ENCODE measurements around the gene METTL18.
A peak's percentile ranks its signal among the peaks of the same experiment; 100 is the strongest.

METTL18 gene

GRCh38 chr1:169804941-169805340, 10.2 kb upstream of the METTL18 start:
- Mint-ChIP-seq H3K36me3 (ENCODE audit: low read depth) (peaks cover 38% of the 10 kb centered on the region), H3K4me1 (no peaks in the 10 kb centered on the region), H3K27me3 (no peaks in the 10 kb centered on the region), H3K9me3 (no peaks in the 10 kb centered on the region), H3K27ac (no peak overlapping the region), H3K4me3 (no peak overlapping the region)
- DNase-seq (no peak), ATAC-seq (no peak)

GRCh38 chr1:169802888-169803287, 8.2 kb upstream of the METTL18 start:
- H3K9me3 Mint-ChIP-seq = no peaks in the 10 kb centered on the region
- H3K4me1 Mint-ChIP-seq = peaks cover 2% of the 10 kb centered on the region
- H3K27me3 Mint-ChIP-seq = no peaks in the 10 kb centered on the region
- peaks cover 39% of the 10 kb centered on the region for H3K36me3 Mint-ChIP-seq (ENCODE audit: low read depth)
- ATAC-seq (no peak), DNase-seq (no peak)
- H3K4me3 Mint-ChIP-seq = no peak overlapping the region
- H3K27ac Mint-ChIP-seq = no peak overlapping the region

- DNase-seq (no peak), ATAC-seq (no peak)
- Mint-ChIP-seq H3K4me1 (peaks cover 42% of the 10 kb centered on the region), H3K27ac (no peak overlapping the region), H3K36me3 (ENCODE audit: low read depth) (peaks cover 40% of the 10 kb centered on the region), H3K27me3 (no peaks in the 10 kb centered on the region), H3K4me3 (no peak overlapping the region), H3K9me3 (no peaks in the 10 kb centered on the region)
Measured at GRCh38 chr1:169797281-169797680, 2.6 kb upstream of the METTL18 start.

- peak overlapping the region; percentile 98 for H3K4me3 Mint-ChIP-seq
- ATAC-seq = no peak
- H3K27me3 Mint-ChIP-seq = no peaks in the 10 kb centered on the region
- no peak for DNase-seq
- H3K9me3 Mint-ChIP-seq = no peaks in the 10 kb centered on the region
- H3K4me1 Mint-ChIP-seq = peaks cover 50% of the 10 kb centered on the region
- H3K36me3 Mint-ChIP-seq (ENCODE audit: low read depth) = peaks cover 40% of the 10 kb centered on the region
- H3K27ac Mint-ChIP-seq = peak overlapping the region; percentile 24
Measured at GRCh38 chr1:169796274-169796810, 1.6 kb upstream of the METTL18 start.

- ATAC-seq (no peak), DNase-seq (no peak)
- Mint-ChIP-seq H3K27ac (peak overlapping the region; percentile 98), H3K36me3 (ENCODE audit: low read depth) (peaks cover 40% of the 10 kb centered on the region), H3K27me3 (no peaks in the 10 kb centered on the region), H3K4me1 (peaks cover 50% of the 10 kb centered on the region), H3K9me3 (no peaks in the 10 kb centered on the region), H3K4me3 (peak overlapping the region; percentile 98)
Measured at GRCh38 chr1:169795687-169796086, 980 bp upstream of the METTL18 start.

- peak overlapping the region; percentile 98 for H3K27ac Mint-ChIP-seq
- no peak for DNase-seq
- peaks cover 35% of the 10 kb centered on the region for H3K36me3 Mint-ChIP-seq (ENCODE audit: low read depth)
- no peaks in the 10 kb centered on the region for H3K9me3 Mint-ChIP-seq
- H3K4me3 Mint-ChIP-seq = peak overlapping the region; percentile 98
- H3K4me1 Mint-ChIP-seq = peaks cover 49% of the 10 kb centered on the region
- no peaks in the 10 kb centered on the region for H3K27me3 Mint-ChIP-seq
- ATAC-seq = no peak
Measured at GRCh38 chr1:169793730-169794129, 977 bp downstream of the METTL18 start.

- Mint-ChIP-seq H3K4me3 (no peak overlapping the region), H3K36me3 (ENCODE audit: low read depth) (peaks cover 10% of the 10 kb centered on the region), H3K27me3 (peaks cover 26% of the 10 kb centered on the region), H3K4me1 (peaks cover 18% of the 10 kb centered on the region), H3K9me3 (no peaks in the 10 kb centered on the region), H3K27ac (no peak overlapping the region)
- no peak for ATAC-seq
- no peak for DNase-seq
Measured at GRCh38 chr1:169788402-169788801, 6.3 kb downstream of the METTL18 start.

- peaks cover 32% of the 10 kb centered on the region for H3K27me3 Mint-ChIP-seq
Measured at GRCh38 chr1:169786974-169787373, 7.7 kb downstream of the METTL18 start.

GRCh38 chr1:169785267-169785666, 9.4 kb downstream of the METTL18 start:
- H3K27me3 Mint-ChIP-seq = peaks cover 32% of the 10 kb centered on the region

More at GRCh38 chr1:169786974-169787373, 7.7 kb downstream of the METTL18 start:
- Mint-ChIP-seq H3K27ac (no peak overlapping the region), H3K4me3 (no peak overlapping the region), H3K36me3 (ENCODE audit: low read depth) (peaks cover 3% of the 10 kb centered on the region), H3K4me1 (peaks cover 5% of the 10 kb centered on the region), H3K9me3 (no peaks in the 10 kb centered on the region)
- no peak for DNase-seq
- ATAC-seq = no peak

GRCh38 chr1:169784102-169784501, 10.6 kb downstream of the METTL18 start:
- ATAC-seq (peak; percentile 40), DNase-seq (no peak)
- no peak overlapping the region for H3K4me3 Mint-ChIP-seq
- H3K27ac Mint-ChIP-seq = no peak overlapping the region
- H3K9me3 Mint-ChIP-seq = no peaks in the 10 kb centered on the region
- peaks cover 32% of the 10 kb centered on the region for H3K27me3 Mint-ChIP-seq
- no peaks in the 10 kb centered on the region for H3K4me1 Mint-ChIP-seq
- no peaks in the 10 kb centered on the region for H3K36me3 Mint-ChIP-seq (ENCODE audit: low read depth)

More at GRCh38 chr1:169785267-169785666, 9.4 kb downstream of the METTL18 start:
- H3K27ac Mint-ChIP-seq = no peak overlapping the region
- no peak for DNase-seq
- no peaks in the 10 kb centered on the region for H3K4me1 Mint-ChIP-seq
- no peaks in the 10 kb centered on the region for H3K9me3 Mint-ChIP-seq
- no peak overlapping the region for H3K4me3 Mint-ChIP-seq
- no peaks in the 10 kb centered on the region for H3K36me3 Mint-ChIP-seq (ENCODE audit: low read depth)
- ATAC-seq = no peak

GRCh38 chr1:169782596-169782995, 12.1 kb downstream of the METTL18 start:
- Mint-ChIP-seq H3K9me3 (no peaks in the 10 kb centered on the region), H3K4me1 (no peaks in the 10 kb centered on the region), H3K36me3 (ENCODE audit: low read depth) (no peaks in the 10 kb centered on the region), H3K4me3 (no peak overlapping the region), H3K27me3 (peaks cover 28% of the 10 kb centered on the region), H3K27ac (no peak overlapping the region)
- DNase-seq (no peak), ATAC-seq (no peak)

- Mint-ChIP-seq H3K27ac (no peak overlapping the region), H3K4me1 (no peaks in the 10 kb centered on the region), H3K9me3 (no peaks in the 10 kb centered on the region), H3K36me3 (ENCODE audit: low read depth) (no peaks in the 10 kb centered on the region), H3K4me3 (no peak overlapping the region), H3K27me3 (peaks cover 14% of the 10 kb centered on the region)
- DNase-seq (no peak), ATAC-seq (no peak)
Measured at GRCh38 chr1:169779970-169780369, 14.7 kb downstream of the METTL18 start.

GRCh38 chr1:169779150-169779549, 15.6 kb downstream of the METTL18 start:
- DNase-seq (no peak), ATAC-seq (no peak)
- no peaks in the 10 kb centered on the region for H3K9me3 Mint-ChIP-seq
- H3K36me3 Mint-ChIP-seq (ENCODE audit: low read depth) = no peaks in the 10 kb centered on the region
- no peak overlapping the region for H3K27ac Mint-ChIP-seq
- H3K4me3 Mint-ChIP-seq = no peak overlapping the region
- peaks cover 7% of the 10 kb centered on the region for H3K27me3 Mint-ChIP-seq
- no peaks in the 10 kb centered on the region for H3K4me1 Mint-ChIP-seq

- no peaks in the 10 kb centered on the region for H3K27me3 Mint-ChIP-seq
- DNase-seq (no peak), ATAC-seq (no peak)
- no peaks in the 10 kb centered on the region for H3K4me1 Mint-ChIP-seq
- no peak overlapping the region for H3K27ac Mint-ChIP-seq
- H3K36me3 Mint-ChIP-seq (ENCODE audit: low read depth) = no peaks in the 10 kb centered on the region
- H3K4me3 Mint-ChIP-seq = no peak overlapping the region
- no peaks in the 10 kb centered on the region for H3K9me3 Mint-ChIP-seq
Measured at GRCh38 chr1:169776440-169776839, 18.3 kb downstream of the METTL18 start.

GRCh38 chr1:169768161-169768560, 26.5 kb downstream of the METTL18 start:
- no peak for DNase-seq
- no peak for ATAC-seq
- Mint-ChIP-seq H3K36me3 (ENCODE audit: low read depth) (no peaks in the 10 kb centered on the region), H3K27ac (no peak overlapping the region), H3K9me3 (no peaks in the 10 kb centered on the region), H3K4me3 (no peak overlapping the region), H3K4me1 (no peaks in the 10 kb centered on the region), H3K27me3 (no peaks in the 10 kb centered on the region)

All from activated naive CD8-positive, alpha-beta T cell treated with anti-CD3 and anti-CD28 coated beads, Interleukin-2, amount 50 U/mL, for 24 hours (primary cell).